Stimulated activated CD8-positive, alpha-beta memory T cell treated with anti-CD3 and anti-CD28 coated beads, Interleukin-2, amount 100 ng/mL, for 48 hours (primary cell): Measurements from ENCODE around the gene ERICH4.

Experiments
- DNase-seq, 2 donors: peaks; one replicate each; pipeline ENCODE4 v3.0.0-alpha.2; 2020; ENCODE audit warnings: low read depth in 2 of 2

Gene ERICH4

GRCh38 chr19:41414461-41414860 lies 28.5 kb upstream of the ERICH4 start:
- DNase-seq, result no peak

- no peak for DNase-seq
These were observed 27.8 kb upstream of the ERICH4 start for GRCh38 chr19:41415154-41415571.

GRCh38 chr19:41416194-41416674 lies 26.7 kb upstream of the ERICH4 start:
- no peak for DNase-seq

- DNase-seq, result no peak
These were observed 22.7 kb upstream of the ERICH4 start for GRCh38 chr19:41420101-41420880.

GRCh38 chr19:41421314-41421713 lies 21.6 kb upstream of the ERICH4 start:
- DNase-seq, result no peak

GRCh38 chr19:41421973-41422372 lies 21.0 kb upstream of the ERICH4 start:
- DNase-seq, result no peak

GRCh38 chr19:41422456-41422855 lies 20.5 kb upstream of the ERICH4 start:
- DNase-seq, result no peak

GRCh38 chr19:41422955-41423354 lies 20.0 kb upstream of the ERICH4 start:
- no peak for DNase-seq

GRCh38 chr19:41424335-41425173 lies 18.4 kb upstream of the ERICH4 start:
- DNase-seq, result no peak

GRCh38 chr19:41425174-41426115 lies 17.5 kb upstream of the ERICH4 start:
- no peak for DNase-seq

- DNase-seq, result no peak
These were observed 16.7 kb upstream of the ERICH4 start for GRCh38 chr19:41426116-41426841.

GRCh38 chr19:41426952-41427646 lies 15.9 kb upstream of the ERICH4 start, which contains the start of gene B3GNT8:
B3GNT8 (minus strand) TSS chr19:41427374; CDS start chr19:41426778, 596 bp downstream.
- DNase-seq, result peak; percentile 31 to 46

- DNase-seq, result peak in 1 of 2 donors; percentile 20
These were observed 15.1 kb upstream of the ERICH4 start for GRCh38 chr19:41427647-41428480.

- DNase-seq, result no peak
These were observed 14.5 kb upstream of the ERICH4 start for GRCh38 chr19:41428481-41428859.

- no peak for DNase-seq
These were observed 12.0 kb upstream of the ERICH4 start for GRCh38 chr19:41430922-41431321.

- DNase-seq, result no peak
These were observed 11.2 kb upstream of the ERICH4 start for GRCh38 chr19:41431426-41432386.

- no peak for DNase-seq
These were observed 9.8 kb upstream of the ERICH4 start for GRCh38 chr19:41433171-41433570.

- DNase-seq, result no peak
These were observed 8.5 kb upstream of the ERICH4 start for GRCh38 chr19:41434450-41434849.
